Measurements from ENCODE around the gene ZCCHC3.

DNA sequence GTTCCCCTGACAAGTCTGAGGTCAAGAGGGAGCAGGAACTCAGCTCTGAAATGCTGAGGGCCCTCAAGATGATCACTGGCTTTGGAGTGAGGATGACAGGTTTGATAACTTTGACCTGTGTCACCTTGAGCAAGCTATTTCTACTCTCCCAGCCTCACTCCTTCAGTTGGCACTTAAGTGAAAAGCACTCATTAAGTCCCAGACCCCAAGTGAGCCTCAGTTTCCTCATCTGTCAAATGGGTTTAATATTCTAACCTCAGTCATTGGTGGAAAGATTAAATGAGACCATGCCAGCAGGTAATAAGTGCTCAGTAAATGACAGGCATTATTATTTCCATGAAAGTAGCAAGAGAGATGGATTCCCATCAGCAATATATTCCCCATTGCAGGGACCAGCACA lies 25.8 kb upstream of the ZCCHC3 start:
- TF ChIP-seq CTCF (IDR thresholded peaks at IDR 0.05; ENCODE audit: low read depth, low read length, missing input control) = no peak
- TF ChIP-seq MAX (IDR thresholded peaks at IDR 0.05) = no peak
- no peak for TF ChIP-seq GABPA (IDR thresholded peaks at IDR 0.05 in 1 of 2, conservative IDR thresholded peaks at IDR 0.05 in 1 of 2)
- no peak for TF ChIP-seq RAD21 (IDR thresholded peaks at IDR 0.05)
- no peak for TF ChIP-seq RXRA (IDR thresholded peaks at IDR 0.05)
- TF ChIP-seq JUND (IDR thresholded peaks at IDR 0.05) = no peak
- no peak for TF ChIP-seq ATF3 (IDR thresholded peaks at IDR 0.05)
- TF ChIP-seq SP1 (IDR thresholded peaks at IDR 0.05) = no peak
- TF ChIP-seq YY1 (IDR thresholded peaks at IDR 0.05) = no peak
- no peak for TF ChIP-seq REST (IDR thresholded peaks at IDR 0.05)
- no peak for TF ChIP-seq TAF1 (conservative IDR thresholded peaks at IDR 0.05)
- no peak for TF ChIP-seq EGR1 (IDR thresholded peaks at IDR 0.05; ENCODE audit: low read depth in 2 of 2)
- no peak for TF ChIP-seq NR2F2 (IDR thresholded peaks at IDR 0.05)

Data from liver (tissue), 3 donors.